22Rv1 (cell line): ENCODE results near the gene ANKRD66.
A peak's percentile ranks its signal among the peaks of the same experiment; 100 is the strongest.

Experiments
- H3K27ac ChIP-seq: fragments of 450-650 bp; 2 replicates; pipeline ENCODE4 v1.5.1; 2017
- ZFX ChIP-seq: fragments of 450-650 bp; IDR thresholded peaks from 2 replicates; pipeline ENCODE4 v1.6.1; 2017; ENCODE audit warnings: antibody characterized with exemption, borderline replicate concordance
- TF ChIP-seq, protein P1 (sequence below): fragments of 450-650 bp; IDR thresholded peaks from 2 replicates; pipeline ENCODE4 v1.5.1; 2017; ENCODE audit warnings: mild to moderate bottlenecking

Gene ANKRD66

DNA sequence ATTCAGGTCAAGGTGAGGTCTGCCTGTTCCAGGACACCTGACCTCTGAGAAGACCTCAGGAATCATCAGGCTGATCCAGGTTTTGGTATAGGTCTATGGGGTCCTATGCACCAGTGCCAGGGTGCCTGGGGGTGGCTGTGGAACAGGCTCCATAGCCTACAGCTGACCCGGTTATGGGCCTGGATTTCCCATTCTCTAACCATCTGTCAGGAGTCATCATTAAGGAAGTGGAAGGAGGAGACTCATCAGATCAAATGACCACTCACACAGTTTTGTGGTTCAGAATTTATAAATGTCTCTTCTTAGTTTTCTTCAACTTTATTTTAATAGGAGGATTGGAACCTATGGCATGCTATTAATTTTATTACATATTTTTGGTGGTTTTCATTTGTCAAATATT lies 26.3 kb upstream of the ANKRD66 start:
- TF ChIP-seq, protein P1, sequence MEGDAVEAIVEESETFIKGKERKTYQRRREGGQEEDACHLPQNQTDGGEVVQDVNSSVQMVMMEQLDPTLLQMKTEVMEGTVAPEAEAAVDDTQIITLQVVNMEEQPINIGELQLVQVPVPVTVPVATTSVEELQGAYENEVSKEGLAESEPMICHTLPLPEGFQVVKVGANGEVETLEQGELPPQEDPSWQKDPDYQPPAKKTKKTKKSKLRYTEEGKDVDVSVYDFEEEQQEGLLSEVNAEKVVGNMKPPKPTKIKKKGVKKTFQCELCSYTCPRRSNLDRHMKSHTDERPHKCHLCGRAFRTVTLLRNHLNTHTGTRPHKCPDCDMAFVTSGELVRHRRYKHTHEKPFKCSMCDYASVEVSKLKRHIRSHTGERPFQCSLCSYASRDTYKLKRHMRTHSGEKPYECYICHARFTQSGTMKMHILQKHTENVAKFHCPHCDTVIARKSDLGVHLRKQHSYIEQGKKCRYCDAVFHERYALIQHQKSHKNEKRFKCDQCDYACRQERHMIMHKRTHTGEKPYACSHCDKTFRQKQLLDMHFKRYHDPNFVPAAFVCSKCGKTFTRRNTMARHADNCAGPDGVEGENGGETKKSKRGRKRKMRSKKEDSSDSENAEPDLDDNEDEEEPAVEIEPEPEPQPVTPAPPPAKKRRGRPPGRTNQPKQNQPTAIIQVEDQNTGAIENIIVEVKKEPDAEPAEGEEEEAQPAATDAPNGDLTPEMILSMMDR, result no peak
- no peak for TF ChIP-seq ZFX
- no peak overlapping the region for H3K27ac ChIP-seq

DNA sequence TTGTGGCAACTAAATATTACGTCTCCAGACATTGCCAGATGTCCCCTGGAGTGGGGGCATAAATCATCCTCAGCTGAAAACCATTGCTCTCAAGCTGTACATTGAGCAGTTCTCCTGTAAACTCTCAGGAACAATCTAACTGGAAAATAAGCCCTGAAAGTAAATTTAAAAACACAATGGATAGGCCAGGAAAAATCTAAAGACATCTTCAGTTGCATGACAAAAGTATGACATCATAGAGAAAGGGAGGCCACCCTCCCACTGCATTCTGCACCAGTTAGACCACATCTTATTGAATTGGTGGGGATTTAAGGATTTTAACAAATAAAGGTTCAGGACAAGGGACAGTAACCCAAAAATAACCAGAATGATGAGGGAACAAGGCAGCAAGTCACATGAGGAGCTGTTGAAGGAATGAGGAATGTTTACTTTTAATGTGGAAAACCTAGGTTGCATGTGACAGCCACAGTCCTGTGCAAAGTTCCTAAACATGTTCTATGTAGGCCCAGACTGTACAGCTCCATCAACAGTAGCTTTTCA lies 16.9 kb upstream of the ANKRD66 start:
- H3K27ac ChIP-seq, result no peak overlapping the region

DNA sequence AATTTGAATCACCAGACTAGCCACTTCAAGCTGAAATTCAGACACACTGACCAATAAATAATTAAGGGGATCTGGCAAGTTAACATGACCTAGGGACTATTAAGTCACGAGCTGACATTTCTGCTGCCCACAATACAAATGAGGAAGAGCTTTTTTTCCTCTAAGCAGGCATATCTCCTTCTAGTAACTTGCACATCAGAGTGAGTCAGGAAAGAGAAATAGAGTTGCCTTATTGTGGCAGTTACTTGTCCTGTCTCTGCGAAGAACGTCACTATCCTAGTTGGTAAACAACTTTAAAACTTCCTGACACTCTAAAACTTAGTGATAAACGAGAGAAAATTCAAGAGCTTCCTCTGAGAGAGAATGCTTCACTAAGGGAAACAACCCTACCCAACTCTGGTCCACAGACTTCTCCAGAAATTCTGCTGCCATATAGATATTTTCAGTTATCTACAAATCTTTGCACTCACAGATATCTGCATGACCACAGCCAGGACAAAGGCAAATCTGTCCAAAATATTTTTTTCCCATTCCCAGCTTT lies 15.7 kb upstream of the ANKRD66 start:
- no peak overlapping the region for H3K27ac ChIP-seq
- TF ChIP-seq, protein P1, result no peak
- no peak for TF ChIP-seq ZFX

More for the DNA sequence above, 16.9 kb upstream of the ANKRD66 start:
- TF ChIP-seq ZFX, result no peak

DNA sequence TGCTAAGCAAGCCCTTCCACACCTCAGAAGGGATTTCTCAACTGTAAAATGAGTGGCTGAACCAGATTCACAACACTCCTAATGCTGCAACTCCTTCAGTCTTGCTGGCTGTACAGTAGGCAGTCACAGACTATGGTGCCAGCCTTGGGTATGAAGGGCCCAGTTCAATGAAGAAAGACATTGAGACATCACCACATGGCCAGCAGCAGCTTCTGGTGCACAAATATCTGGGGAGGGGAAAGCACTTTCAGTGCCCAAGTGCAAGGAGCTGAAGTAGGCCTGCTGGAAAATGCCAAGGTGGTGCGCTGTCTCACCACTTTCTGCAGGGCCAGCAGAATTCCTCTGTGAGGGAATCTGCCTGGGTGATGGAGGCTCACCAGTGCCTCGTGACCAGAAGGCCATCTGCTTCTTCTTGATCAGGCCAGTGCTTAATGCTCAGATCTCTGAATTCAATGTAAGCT lies 13.4 kb upstream of the ANKRD66 start:
- TF ChIP-seq, protein P1, result no peak
- TF ChIP-seq ZFX, result no peak
- peak overlapping the region; percentile 66 for H3K27ac ChIP-seq

DNA sequence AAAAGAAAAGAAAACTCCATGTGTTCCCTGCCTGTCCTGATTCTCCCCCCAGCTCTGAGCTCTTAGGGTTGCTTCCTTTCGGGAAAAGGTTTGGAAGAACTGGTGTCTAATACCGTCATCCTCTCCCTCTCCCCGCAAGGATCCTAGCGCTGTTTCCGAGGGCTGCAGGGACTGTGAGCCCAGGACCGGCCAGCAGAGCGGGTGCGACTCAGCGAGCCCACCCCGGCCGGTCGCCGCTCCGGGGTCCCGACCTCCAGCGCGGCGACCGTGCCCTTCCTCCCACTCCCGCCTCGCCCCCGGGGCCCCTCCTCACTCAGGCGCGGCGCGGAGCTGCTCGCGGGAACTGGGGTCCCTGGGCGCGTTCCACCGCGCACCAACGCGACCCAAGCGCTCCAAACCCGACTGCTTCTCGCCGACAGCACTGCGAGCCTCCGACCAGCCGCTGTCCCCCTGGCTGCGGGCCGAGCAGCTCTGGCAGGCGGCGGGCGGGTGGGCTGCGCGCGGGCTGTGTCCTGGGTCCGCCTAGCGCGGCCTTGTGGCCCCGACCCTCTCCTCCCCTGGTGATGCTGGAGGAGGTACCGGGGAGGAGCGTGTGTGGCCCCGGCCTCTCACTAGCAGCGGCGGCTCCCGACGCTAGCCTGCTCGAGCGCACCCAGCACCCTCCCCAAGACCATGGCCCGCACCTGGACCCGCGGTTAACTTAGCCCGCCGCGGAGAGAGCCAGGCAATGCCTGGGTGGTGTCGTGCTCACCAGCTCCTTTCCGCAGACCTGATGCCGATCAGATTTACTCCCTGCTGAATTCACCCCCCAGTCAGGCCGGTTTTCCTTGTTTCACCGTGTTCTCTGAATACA lies 11.6 kb upstream of the ANKRD66 start, which contains the start of gene PLA2G7:
TSS of gene PLA2G7 (minus strand) at position 509 of the 853 bp plus-strand sequence. CDS start 12,484 bp downstream, outside the sequence.
- no peak for TF ChIP-seq ZFX
- TF ChIP-seq, protein P1, result no peak
- peak within 1 kb of the TSS; percentile 66 for H3K27ac ChIP-seq

DNA sequence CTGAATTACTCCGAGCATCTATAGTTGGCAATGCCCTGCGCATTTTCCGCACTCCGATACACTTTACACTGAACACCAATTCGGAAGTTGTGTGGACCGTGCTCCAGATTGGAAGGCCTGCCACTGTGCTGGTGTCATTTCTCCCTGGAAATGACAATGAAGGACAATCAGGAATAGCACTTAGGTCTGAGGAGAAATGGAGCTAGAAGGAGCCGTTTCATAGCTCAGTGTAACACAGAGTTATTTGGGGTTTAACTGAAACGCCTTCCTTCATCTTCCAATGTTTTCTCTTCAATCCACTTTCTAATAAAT lies 11.1 kb upstream of the ANKRD66 start:
- peak overlapping the region; percentile 66 for H3K27ac ChIP-seq
- TF ChIP-seq ZFX, result no peak
- TF ChIP-seq, protein P1, result no peak

DNA sequence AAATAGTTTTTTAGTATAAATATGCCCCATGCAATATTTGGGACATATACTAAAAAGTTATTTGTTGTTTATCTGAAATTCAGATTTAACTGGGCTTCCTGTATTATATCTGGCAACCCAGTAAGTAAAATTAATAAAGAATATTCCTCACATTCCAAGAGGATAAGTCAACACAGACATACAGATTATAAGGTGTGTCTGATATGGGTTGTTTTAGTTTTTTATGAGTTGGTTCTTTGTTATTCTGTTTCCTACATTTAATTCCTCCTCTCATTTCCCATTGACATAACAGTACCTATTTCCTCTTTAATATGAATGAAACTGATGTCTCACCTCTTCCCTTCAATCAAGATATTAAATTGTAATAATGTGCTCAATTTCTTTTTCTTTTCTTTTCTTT lies 9.8 kb upstream of the ANKRD66 start:
- H3K27ac ChIP-seq, result no peak overlapping the region

More for the DNA sequence above, 9.8 kb upstream of the ANKRD66 start:
- TF ChIP-seq ZFX, result no peak
- TF ChIP-seq, protein P1, result no peak
